Mucosa of stomach (tissue), 1 donor: ENCODE measurements around the gene EXOC3L4.
"Not testable (repeated sequence)": the region's sequence is repeated elsewhere in the genome, so short reads cannot be mapped to it uniquely, and the experiment has no call there.

Source experiments
- H3K27me3 ChIP-seq: one replicate; pipeline ENCODE4 v1.7.0; 2013; ENCODE audit warnings: mild to moderate bottlenecking, low read length; ENCODE audit not compliant: control insufficient read depth, insufficient read depth
- H3K36me3 ChIP-seq: one replicate; pipeline ENCODE4 v1.7.0; 2013; ENCODE audit warnings: low read length; ENCODE audit not compliant: control insufficient read depth, insufficient read depth
- H3K4me1 ChIP-seq: one replicate; pipeline ENCODE4 v1.7.0; 2013; ENCODE audit warnings: mild to moderate bottlenecking, low read length; ENCODE audit not compliant: control insufficient read depth, insufficient read depth
- H3K4me3 ChIP-seq: one replicate; pipeline ENCODE4 v1.7.0; 2013; ENCODE audit warnings: low read length
- H3K9ac ChIP-seq: one replicate; pipeline ENCODE4 v1.7.0; 2013; ENCODE audit warnings: mild to moderate bottlenecking, low read length, moderate library complexity
- H3K9me3 ChIP-seq: one replicate; pipeline ENCODE4 v1.7.0; 2013; ENCODE audit warnings: mild to moderate bottlenecking, low read length, moderate library complexity; ENCODE audit not compliant: control insufficient read depth
- donor health status: Pancreatic carcinoma.

Gene EXOC3L4

GRCh38 chr14:103107455-103107854 is 12.9 kb downstream of the EXOC3L4 start:
- H3K4me1 ChIP-seq, result peaks cover 46% of the 10 kb centered on the region
- no peak overlapping the region for H3K9ac ChIP-seq
- H3K9me3 ChIP-seq, result no peaks in the 10 kb centered on the region
- H3K36me3 ChIP-seq, result no peaks in the 10 kb centered on the region
- peaks cover 17% of the 10 kb centered on the region for H3K27me3 ChIP-seq
- no peak overlapping the region for H3K4me3 ChIP-seq

DNA sequence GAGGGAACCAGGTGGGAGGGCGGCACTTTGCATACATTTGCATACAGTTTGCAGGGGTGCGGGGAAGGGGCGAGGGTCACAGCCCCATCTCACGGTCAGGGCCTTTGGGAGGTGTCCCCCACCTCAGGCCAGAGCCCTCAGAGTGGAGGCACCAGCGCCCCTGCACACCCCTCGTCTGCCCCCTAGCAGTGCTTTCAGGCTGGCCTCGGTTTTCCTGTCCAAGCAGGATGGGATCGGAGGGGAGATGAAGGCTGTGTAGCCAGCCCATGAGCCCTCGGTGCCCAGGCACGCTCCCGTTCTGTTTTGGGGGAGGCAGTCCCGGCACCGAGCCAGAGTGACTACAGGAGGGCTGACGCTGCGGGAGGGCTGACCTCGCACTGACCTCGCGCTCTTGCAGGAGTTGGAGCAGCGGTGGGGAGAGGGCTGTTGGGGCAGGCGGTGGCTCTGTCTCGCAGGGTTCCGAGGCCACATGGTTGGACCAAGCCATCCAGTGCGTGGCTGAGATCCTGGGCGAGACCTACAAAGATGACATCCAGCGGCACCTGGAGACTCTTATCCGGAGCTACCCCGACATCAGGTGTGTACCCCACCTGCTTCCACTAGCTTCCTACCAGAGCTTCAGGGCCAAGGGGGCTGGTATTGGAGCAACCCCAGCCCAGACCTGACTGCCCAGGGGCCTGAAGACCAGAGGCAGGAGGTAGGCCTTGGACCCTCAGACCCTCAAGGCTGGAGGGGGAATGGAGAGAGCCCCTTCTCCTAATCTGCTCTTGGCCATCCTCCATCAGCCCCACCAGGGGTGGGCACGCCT is 13.6 kb downstream of the EXOC3L4 start:
- Histone ChIP-seq H3K36me3 (no peaks in the 10 kb centered on the region), H3K27me3 (peaks cover 12% of the 10 kb centered on the region), H3K4me3 (no peak overlapping the region), H3K9ac (no peak overlapping the region), H3K4me1 (peaks cover 52% of the 10 kb centered on the region), H3K9me3 (no peaks in the 10 kb centered on the region)

GRCh38 chr14:103108749-103109207 is 14.3 kb downstream of the EXOC3L4 start:
- Histone ChIP-seq H3K4me3 (no peak overlapping the region), H3K27me3 (peaks cover 9% of the 10 kb centered on the region), H3K9ac (no peak overlapping the region), H3K9me3 (no peaks in the 10 kb centered on the region), H3K4me1 (peaks cover 47% of the 10 kb centered on the region), H3K36me3 (no peaks in the 10 kb centered on the region)

DNA sequence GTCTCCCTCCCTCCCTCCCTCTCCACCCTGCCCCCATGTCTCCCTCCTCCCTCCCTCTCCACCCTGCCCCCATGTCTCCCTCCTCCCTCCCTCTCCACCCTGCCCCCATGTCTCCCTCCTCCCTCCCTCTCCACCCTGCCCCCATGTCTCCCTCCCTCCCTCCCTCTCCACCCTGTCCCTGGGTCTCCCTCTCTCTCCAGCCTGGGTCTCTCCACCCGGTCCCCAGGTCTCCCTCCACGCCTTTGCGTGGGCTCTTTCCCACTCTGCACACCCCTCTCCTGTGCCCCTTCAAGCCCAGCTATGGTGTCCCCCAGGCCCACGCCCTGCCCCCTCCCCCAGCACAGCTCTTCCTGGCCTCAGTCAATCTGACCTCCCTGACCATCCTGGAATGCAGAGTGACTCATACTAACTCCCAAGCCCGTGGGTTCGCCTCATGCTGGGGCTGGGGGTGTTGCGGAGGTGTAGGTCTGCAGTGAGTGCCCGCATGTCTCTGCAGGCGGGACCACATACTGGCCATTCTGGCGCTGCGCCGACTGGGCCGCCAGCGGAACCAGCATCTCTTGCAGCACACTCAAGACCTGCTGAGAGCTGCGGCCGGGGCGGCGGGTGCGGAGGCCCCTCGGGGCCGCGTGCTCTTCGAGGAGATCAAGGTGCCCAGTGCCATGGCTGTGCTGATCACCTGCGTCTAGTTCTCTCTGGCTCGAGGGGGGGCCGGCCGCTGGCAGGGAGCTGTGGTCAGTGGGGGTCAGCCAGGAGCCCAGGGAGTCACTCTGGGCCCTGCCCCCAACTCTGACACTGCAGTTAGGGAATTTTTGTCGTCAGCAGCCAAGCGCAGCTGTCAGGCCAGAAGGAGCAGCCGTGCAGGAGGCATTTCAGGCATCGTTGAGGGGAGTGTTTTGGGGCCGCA is 15.3 kb downstream of the EXOC3L4 start:
- H3K9me3 ChIP-seq, result no peaks in the 10 kb centered on the region
- no peak overlapping the region for H3K4me3 ChIP-seq
- H3K27me3 ChIP-seq, result peaks cover under 1% of the 10 kb centered on the region
- no peaks in the 10 kb centered on the region for H3K36me3 ChIP-seq
- no peak overlapping the region for H3K9ac ChIP-seq
- peaks cover 40% of the 10 kb centered on the region for H3K4me1 ChIP-seq

DNA sequence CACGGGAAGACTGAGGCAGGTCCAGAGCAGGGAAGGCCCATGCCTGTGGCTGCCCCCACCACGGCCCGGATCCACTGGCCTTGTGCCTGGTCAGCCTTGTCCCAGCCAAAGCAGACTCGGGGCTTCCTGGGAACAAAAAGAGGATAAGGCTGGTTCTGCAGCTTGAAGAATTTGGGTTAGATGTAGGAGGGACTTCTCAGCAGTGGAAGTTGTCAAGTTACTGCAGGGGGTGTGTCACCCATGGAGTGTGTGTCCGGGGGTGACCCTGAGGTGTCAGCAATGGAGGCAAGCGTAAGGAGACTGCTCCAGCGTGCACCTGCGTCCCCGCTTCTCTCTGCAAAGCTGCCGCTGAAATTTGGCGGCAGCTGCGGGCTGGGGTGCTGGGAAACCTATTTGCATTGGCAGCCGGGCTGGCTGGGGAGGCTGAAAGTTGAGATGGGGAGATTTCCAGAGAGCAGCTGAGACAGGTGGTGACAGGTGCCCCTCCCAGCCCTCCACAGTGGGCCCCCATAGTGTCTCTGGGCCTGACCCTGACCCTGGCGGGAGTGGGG is 16.2 kb downstream of the EXOC3L4 start:
- Histone ChIP-seq H3K9ac (no peak overlapping the region), H3K4me3 (no peak overlapping the region), H3K27me3 (no peaks in the 10 kb centered on the region), H3K36me3 (no peaks in the 10 kb centered on the region), H3K4me1 (peaks cover 39% of the 10 kb centered on the region), H3K9me3 (no peaks in the 10 kb centered on the region)

- Histone ChIP-seq H3K9me3 (no peaks in the 10 kb centered on the region), H3K9ac (no peak overlapping the region), H3K27me3 (no peaks in the 10 kb centered on the region), H3K4me3 (no peak overlapping the region), H3K36me3 (no peaks in the 10 kb centered on the region), H3K4me1 (peaks cover 41% of the 10 kb centered on the region)
Measured at GRCh38 chr14:103111232-103111868, 16.8 kb downstream of the EXOC3L4 start.

- Histone ChIP-seq H3K9ac (no peak overlapping the region), H3K9me3 (no peaks in the 10 kb centered on the region), H3K36me3 (no peaks in the 10 kb centered on the region), H3K27me3 (no peaks in the 10 kb centered on the region), H3K4me1 (peaks cover 41% of the 10 kb centered on the region), H3K4me3 (no peak overlapping the region)
Measured at GRCh38 chr14:103112400-103113243, 18.1 kb downstream of the EXOC3L4 start.

DNA sequence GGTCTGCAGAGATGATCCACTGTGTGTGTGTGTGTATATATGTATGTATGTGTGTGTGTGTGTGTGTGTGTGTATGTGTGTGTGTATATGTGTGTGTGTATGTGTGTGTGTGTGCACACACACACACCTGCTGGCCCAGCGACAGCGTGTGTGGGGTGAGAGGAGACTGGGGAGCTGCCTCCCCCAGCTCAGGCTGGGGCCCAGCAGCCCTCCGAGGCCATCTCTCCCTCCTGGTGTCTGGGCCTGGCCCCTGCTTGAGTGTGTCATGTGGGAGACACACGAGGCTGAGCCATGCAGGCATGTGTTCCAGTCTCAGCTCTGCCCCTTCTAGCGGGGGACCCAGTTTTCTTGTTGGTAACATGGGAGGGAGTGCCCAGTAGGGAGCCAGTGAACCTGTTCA is 18.8 kb downstream of the EXOC3L4 start:
- Histone ChIP-seq H3K4me3 (no peak overlapping the region), H3K9ac (no peak overlapping the region), H3K9me3 (no peaks in the 10 kb centered on the region), H3K36me3 (no peaks in the 10 kb centered on the region), H3K27me3 (no peaks in the 10 kb centered on the region), H3K4me1 (peaks cover 41% of the 10 kb centered on the region)

GRCh38 chr14:103113774-103114173 is 19.2 kb downstream of the EXOC3L4 start:
- Histone ChIP-seq H3K36me3 (no peaks in the 10 kb centered on the region), H3K4me1 (peaks cover 41% of the 10 kb centered on the region), H3K9ac (no peak overlapping the region), H3K27me3 (no peaks in the 10 kb centered on the region), H3K4me3 (no peak overlapping the region), H3K9me3 (no peaks in the 10 kb centered on the region)

- H3K9me3 ChIP-seq, H3K36me3 ChIP-seq, H3K4me3 ChIP-seq, H3K27me3 ChIP-seq: not testable (repeated sequence)
- peak overlapping the region; percentile 58 for H3K9ac ChIP-seq
- H3K4me1 ChIP-seq, result peaks cover 36% of the 10 kb centered on the region
Measured at GRCh38 chr14:103115086-103115679, 20.7 kb downstream of the EXOC3L4 start.
